Measurements from ENCODE around the gene EYA2. TPM values are rescaled to one million over a fixed set of nuclear protein-coding genes. Genes with fewer than 3 reads are reported as not detected.

Gene EYA2
- total RNA-seq, 1 experiment from 2014 or later = not detected

DNA sequence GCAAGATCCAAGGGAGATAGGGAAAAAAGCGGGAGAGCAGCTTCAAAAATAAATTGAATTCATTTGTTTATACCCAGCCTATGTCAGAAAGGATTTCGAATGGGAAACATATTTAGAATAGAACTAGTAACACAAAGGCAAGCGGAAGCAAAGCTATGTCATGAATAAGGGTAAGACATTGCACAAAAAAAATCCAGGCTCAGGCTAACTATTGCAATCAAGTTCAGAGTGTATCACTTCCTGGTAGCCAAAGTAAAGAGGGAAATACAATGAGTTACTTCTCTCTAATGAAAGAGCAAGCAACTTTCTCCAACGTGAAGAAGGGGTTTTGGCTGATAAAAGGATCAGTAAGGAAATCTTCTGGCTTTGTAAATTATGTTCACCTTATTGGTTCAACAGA is 249.0 kb downstream of the EYA2 start:
- BruUV-seq (replicated peaks) = no TSS peak
- H3K36me3 ChIP-seq (ENCODE audit: insufficient read depth, low read length, poor library complexity, severe bottlenecking) = no peaks in the 10 kb centered on the region
- TF ChIP-seq, protein P1, sequence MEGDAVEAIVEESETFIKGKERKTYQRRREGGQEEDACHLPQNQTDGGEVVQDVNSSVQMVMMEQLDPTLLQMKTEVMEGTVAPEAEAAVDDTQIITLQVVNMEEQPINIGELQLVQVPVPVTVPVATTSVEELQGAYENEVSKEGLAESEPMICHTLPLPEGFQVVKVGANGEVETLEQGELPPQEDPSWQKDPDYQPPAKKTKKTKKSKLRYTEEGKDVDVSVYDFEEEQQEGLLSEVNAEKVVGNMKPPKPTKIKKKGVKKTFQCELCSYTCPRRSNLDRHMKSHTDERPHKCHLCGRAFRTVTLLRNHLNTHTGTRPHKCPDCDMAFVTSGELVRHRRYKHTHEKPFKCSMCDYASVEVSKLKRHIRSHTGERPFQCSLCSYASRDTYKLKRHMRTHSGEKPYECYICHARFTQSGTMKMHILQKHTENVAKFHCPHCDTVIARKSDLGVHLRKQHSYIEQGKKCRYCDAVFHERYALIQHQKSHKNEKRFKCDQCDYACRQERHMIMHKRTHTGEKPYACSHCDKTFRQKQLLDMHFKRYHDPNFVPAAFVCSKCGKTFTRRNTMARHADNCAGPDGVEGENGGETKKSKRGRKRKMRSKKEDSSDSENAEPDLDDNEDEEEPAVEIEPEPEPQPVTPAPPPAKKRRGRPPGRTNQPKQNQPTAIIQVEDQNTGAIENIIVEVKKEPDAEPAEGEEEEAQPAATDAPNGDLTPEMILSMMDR (conservative IDR thresholded peaks at IDR 0.05; ENCODE audit: low read depth, low read length) = no peak
- TF ChIP-seq EZH2 (IDR thresholded peaks at IDR 0.05; ENCODE audit: borderline replicate concordance, low read depth, low read length, poor library complexity, severe bottlenecking) = no peak
- no peak overlapping the region for H3K27ac ChIP-seq (ENCODE audit: low read depth, low read length, poor library complexity, severe bottlenecking)
- H3K4me1 ChIP-seq (ENCODE audit: insufficient read depth, low read length, poor library complexity, severe bottlenecking) = no peaks in the 10 kb centered on the region
- CTCF ChIA-PET = no interaction called here
- no peak for DNase-seq (ENCODE audit: low spot score)
- H3K4me3 ChIP-seq (ENCODE audit: low read depth, low read length, poor library complexity, severe bottlenecking) = no peak overlapping the region
- intact Hi-C loops (cut with micrococcal nuclease; ENCODE audit: unreplicated experiment) = no loop called here
- no peaks in the 10 kb centered on the region for H3K27me3 ChIP-seq (replicated peaks; ENCODE audit: insufficient read depth, low read depth, low read length, poor library complexity)
- no peaks in the 10 kb centered on the region for H3K9me3 ChIP-seq (ENCODE audit: low read depth, low read length, poor library complexity, severe bottlenecking)
- POLR2A ChIA-PET (ENCODE audit: low non-redundant PET) = no interaction called here

DNA sequence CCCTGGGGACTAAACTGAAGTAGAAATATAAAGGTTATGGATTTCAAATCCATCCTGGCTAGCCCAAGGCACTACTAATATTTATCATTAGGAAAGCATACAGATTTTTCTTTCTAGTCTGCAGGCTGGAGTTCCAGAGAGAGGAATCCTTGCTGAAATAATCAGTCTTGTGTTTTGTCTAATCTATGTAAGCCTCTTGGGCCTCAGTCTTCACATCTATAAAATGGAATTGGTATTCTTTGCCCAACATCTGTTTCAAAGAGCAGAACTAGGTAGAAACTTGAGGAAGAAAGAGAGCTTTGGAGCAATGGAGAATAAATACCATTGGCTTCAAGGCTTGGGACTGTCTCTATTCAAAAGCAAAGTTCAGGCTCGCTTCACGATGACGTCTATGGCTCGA is 249.8 kb downstream of the EYA2 start:
- intact Hi-C loops (cut with micrococcal nuclease; ENCODE audit: unreplicated experiment) = no loop called here
- no peak overlapping the region for H3K27ac ChIP-seq (ENCODE audit: low read depth, low read length, poor library complexity, severe bottlenecking)
- CTCF ChIA-PET = no interaction called here

DNA sequence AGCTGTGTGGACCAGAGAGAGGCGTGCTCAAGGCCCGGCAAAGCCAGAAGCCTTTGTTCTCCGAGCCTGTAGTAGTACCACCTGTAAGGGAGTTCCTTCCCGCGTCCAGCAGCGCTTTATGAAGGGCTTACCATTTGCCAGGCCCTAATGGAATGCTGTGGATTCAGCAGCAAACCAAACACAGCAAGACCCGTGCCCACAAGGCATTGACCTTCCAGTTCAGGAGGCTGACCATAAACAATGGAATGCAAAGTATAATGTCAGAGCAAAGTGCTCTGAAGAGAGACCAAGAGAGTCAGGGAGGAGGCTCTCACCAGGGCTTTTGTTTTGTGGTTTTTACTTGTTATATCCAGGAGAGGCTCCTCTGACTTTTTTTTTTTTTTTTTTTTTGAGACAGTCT is 252.0 kb downstream of the EYA2 start:
- ChIA-PET CTCF (no interaction called here), POLR2A (ENCODE audit: low non-redundant PET) (no interaction called here)
- Histone ChIP-seq H3K4me1 (ENCODE audit: insufficient read depth, low read length, poor library complexity, severe bottlenecking) (no peaks in the 10 kb centered on the region), H3K27me3 (replicated peaks; ENCODE audit: insufficient read depth, low read depth, low read length, poor library complexity) (no peaks in the 10 kb centered on the region), H3K36me3 (ENCODE audit: insufficient read depth, low read length, poor library complexity, severe bottlenecking) (no peaks in the 10 kb centered on the region), H3K27ac (ENCODE audit: low read depth, low read length, poor library complexity, severe bottlenecking) (no peak overlapping the region), H3K4me3 (ENCODE audit: low read depth, low read length, poor library complexity, severe bottlenecking) (no peak overlapping the region), H3K9me3 (ENCODE audit: low read depth, low read length, poor library complexity, severe bottlenecking) (no peaks in the 10 kb centered on the region)
- no peak for DNase-seq (ENCODE audit: low spot score)
- intact Hi-C loops (cut with micrococcal nuclease; ENCODE audit: unreplicated experiment) = no loop called here
- BruUV-seq (replicated peaks) = no TSS peak
- no peak for TF ChIP-seq EZH2 (IDR thresholded peaks at IDR 0.05; ENCODE audit: borderline replicate concordance, low read depth, low read length, poor library complexity, severe bottlenecking)
- TF ChIP-seq, protein P1 (conservative IDR thresholded peaks at IDR 0.05; ENCODE audit: low read depth, low read length) = no peak

More for the DNA sequence above, 249.8 kb downstream of the EYA2 start:
- no peak overlapping the region for H3K4me3 ChIP-seq (ENCODE audit: low read depth, low read length, poor library complexity, severe bottlenecking)
- H3K9me3 ChIP-seq (ENCODE audit: low read depth, low read length, poor library complexity, severe bottlenecking) = no peaks in the 10 kb centered on the region
- POLR2A ChIA-PET (ENCODE audit: low non-redundant PET) = no interaction called here
- H3K27me3 ChIP-seq (replicated peaks; ENCODE audit: insufficient read depth, low read depth, low read length, poor library complexity) = no peaks in the 10 kb centered on the region
- BruUV-seq (replicated peaks) = no TSS peak
- TF ChIP-seq, protein P1 (conservative IDR thresholded peaks at IDR 0.05; ENCODE audit: low read depth, low read length) = no peak
- TF ChIP-seq EZH2 (IDR thresholded peaks at IDR 0.05; ENCODE audit: borderline replicate concordance, low read depth, low read length, poor library complexity, severe bottlenecking) = no peak
- no peak for DNase-seq (ENCODE audit: low spot score)
- H3K36me3 ChIP-seq (ENCODE audit: insufficient read depth, low read length, poor library complexity, severe bottlenecking) = no peaks in the 10 kb centered on the region
- no peaks in the 10 kb centered on the region for H3K4me1 ChIP-seq (ENCODE audit: insufficient read depth, low read length, poor library complexity, severe bottlenecking)

Data from A673 (cell line).